CD4-positive, alpha-beta T cell treated with Interleukin-17A for 1 hour (primary cell): ENCODE results near the gene SLC10A6.

Experiments used
- DNase-seq: peaks from one replicate; pipeline ENCODE4 v3.0.0-alpha.2; 2020

SLC10A6 gene

GRCh38 chr4:86775061-86775460, 74.1 kb downstream of the SLC10A6 start:
- no peak for DNase-seq
